SK-N-SH treated with all-trans-retinoic acid at 6 μM for 48 hours (cell line): ENCODE data around the gene RAPH1.

Experiments
- ATAC-seq: fragments of 200-7000 bp; cut with Tn5 transposase; 3 replicates; pipeline ENCODE4 v1.9.1; 2020; ENCODE audit warnings: mild to moderate bottlenecking, moderate library complexity
- ARNTL ChIP-seq: fragments of 450-650 bp; formaldehyde crosslinking; IDR thresholded peaks from 2 replicates; pipeline ENCODE4 v1.5.0; 2020; ENCODE audit warnings: low read depth, mild to moderate bottlenecking, moderate library complexity, borderline replicate concordance
- BACH2 ChIP-seq: fragments of 250-450 bp; sonication (Bioruptor Pico); IDR thresholded peaks from 2 replicates; pipeline ENCODE4 v1.9.0; 2021; ENCODE audit warnings: mild to moderate bottlenecking, borderline replicate concordance
- CSDC2 ChIP-seq: fragments of 250-450 bp; sonication (Bioruptor Pico); IDR thresholded peaks from 2 replicates; pipeline ENCODE4 v1.5.0; 2020; ENCODE audit warnings: mild to moderate bottlenecking, moderate library complexity
- CSRNP3 ChIP-seq: fragments of 250-450 bp; sonication (Bioruptor Pico); IDR thresholded peaks from 2 replicates; pipeline ENCODE4 v1.5.1; 2021; ENCODE audit warnings: mild to moderate bottlenecking, moderate library complexity
- ESRRG ChIP-seq: fragments of 250-450 bp; sonication (Bioruptor Pico); IDR thresholded peaks from 2 replicates; pipeline ENCODE4 v1.6.1; 2021; ENCODE audit warnings: mild to moderate bottlenecking
- GLIS3 ChIP-seq: fragments of 250-450 bp; sonication (Bioruptor Pico); IDR thresholded peaks from 2 replicates; pipeline ENCODE4 v1.5.0; 2020; ENCODE audit warnings: mild to moderate bottlenecking, moderate library complexity
- ISL1 ChIP-seq: fragments of 250-450 bp; sonication (Bioruptor Pico); IDR thresholded peaks from 2 replicates; pipeline ENCODE4 v2.1.2; 2022; ENCODE audit warnings: mild to moderate bottlenecking, moderate library complexity
- OSR1 ChIP-seq: fragments of 250-450 bp; sonication (Bioruptor Pico); IDR thresholded peaks from 2 replicates; pipeline ENCODE4 v1.8.0; 2022; ENCODE audit warnings: moderate library complexity, mild to moderate bottlenecking, inconsistent platforms
- PATZ1 ChIP-seq: fragments of 250-450 bp; sonication (Bioruptor Pico); IDR thresholded peaks from 2 replicates; pipeline ENCODE4 v1.8.0; 2020; ENCODE audit warnings: mild to moderate bottlenecking, moderate library complexity, borderline replicate concordance
- PPARA ChIP-seq: fragments of 250-450 bp; sonication (Bioruptor Pico); IDR thresholded peaks from 2 replicates; pipeline ENCODE4 v1.5.0; 2020; ENCODE audit warnings: mild to moderate bottlenecking, borderline replicate concordance
- RARB ChIP-seq: fragments of 250-450 bp; sonication (Bioruptor Pico); IDR thresholded peaks from 2 replicates; pipeline ENCODE4 v1.8.0; 2021; ENCODE audit warnings: mild to moderate bottlenecking, moderate library complexity
- SNAI2 ChIP-seq: fragments of 250-450 bp; sonication (Bioruptor Pico); IDR thresholded peaks from 2 replicates; pipeline ENCODE4 v1.5.0; 2020; ENCODE audit warnings: mild to moderate bottlenecking, moderate library complexity
- TCF4 ChIP-seq: fragments of 250-450 bp; sonication (Bioruptor Pico); IDR thresholded peaks from 2 replicates; pipeline ENCODE4 v1.8.0; 2021; ENCODE audit warnings: mild to moderate bottlenecking, moderate library complexity, borderline replicate concordance
- TOX ChIP-seq: fragments of 250-450 bp; sonication (Bioruptor Pico); IDR thresholded peaks from 2 replicates; pipeline ENCODE4 v1.8.0; 2021; ENCODE audit warnings: mild to moderate bottlenecking, moderate library complexity, borderline replicate concordance
- ZC3H10 ChIP-seq: fragments of 250-450 bp; sonication (Bioruptor Pico); IDR thresholded peaks from 2 replicates; pipeline ENCODE4 v1.5.1; 2021; ENCODE audit warnings: mild to moderate bottlenecking, moderate library complexity
- ZFP3 ChIP-seq: fragments of 250-450 bp; sonication (Bioruptor Pico); IDR thresholded peaks from 2 replicates; pipeline ENCODE4 v1.5.0; 2020; ENCODE audit warnings: mild to moderate bottlenecking, moderate library complexity
- ZFP30 ChIP-seq: fragments of 450-650 bp; formaldehyde crosslinking; IDR thresholded peaks from 2 replicates; pipeline ENCODE4 v1.5.0; 2022; ENCODE audit warnings: mild to moderate bottlenecking, moderate library complexity
- ZNF565 ChIP-seq: fragments of 450-650 bp; formaldehyde crosslinking; conservative IDR thresholded peaks from 2 replicates; pipeline ENCODE4 v1.5.0; 2020; ENCODE audit warnings: low read depth, mild to moderate bottlenecking, moderate library complexity
- ZNF70 ChIP-seq: fragments of 450-650 bp; formaldehyde crosslinking; IDR thresholded peaks from 2 replicates; pipeline ENCODE4 v1.5.0; 2020; ENCODE audit warnings: mild to moderate bottlenecking, moderate library complexity
- ZNF8 ChIP-seq: fragments of 450-650 bp; formaldehyde crosslinking; IDR thresholded peaks from 2 replicates; pipeline ENCODE4 v1.5.0; 2020; ENCODE audit warnings: mild to moderate bottlenecking, moderate library complexity
- TF ChIP-seq, protein P1 (sequence below): fragments of 250-450 bp; sonication (Bioruptor Pico); IDR thresholded peaks from 2 replicates; pipeline ENCODE4 v1.5.0; 2020; ENCODE audit warnings: mild to moderate bottlenecking, moderate library complexity
- TF ChIP-seq, protein P2 (sequence below): fragments of 250-450 bp; sonication (Bioruptor Pico); IDR thresholded peaks from 2 replicates; pipeline ENCODE4 v1.5.1; 2020; ENCODE audit warnings: low read depth, mild to moderate bottlenecking, moderate library complexity
- TF ChIP-seq, protein P3 (sequence below): fragments of 250-450 bp; sonication (Bioruptor Pico); IDR thresholded peaks from 2 replicates; pipeline ENCODE4 v1.8.0; 2021; ENCODE audit warnings: low read depth, mild to moderate bottlenecking, moderate library complexity, borderline replicate concordance

The RAPH1 gene

GRCh38 chr2:203549406-203549805 is 14.3 kb upstream of the RAPH1 start:
- no peak for ATAC-seq
- TF ChIP-seq TCF4 (CRISPR knock-in tag) (no peak), ZFP3 (CRISPR knock-in tag) (no peak), ZNF70 (CRISPR knock-in tag) (no peak), SNAI2 (CRISPR knock-in tag) (no peak), OSR1 (CRISPR knock-in tag) (no peak), ISL1 (no peak), ESRRG (CRISPR knock-in tag) (no peak), CSRNP3 (CRISPR knock-in tag) (no peak), RARB (no peak), GLIS3 (CRISPR knock-in tag) (no peak), ZNF8 (no peak), TOX (CRISPR knock-in tag) (no peak), CSDC2 (CRISPR knock-in tag) (no peak), PPARA (CRISPR knock-in tag) (no peak), ZC3H10 (no peak), ZFP30 (CRISPR knock-in tag) (no peak), ZNF565 (CRISPR knock-in tag) (no peak), PATZ1 (no peak), ARNTL (CRISPR knock-in tag) (no peak)
- TF ChIP-seq, protein P1, sequence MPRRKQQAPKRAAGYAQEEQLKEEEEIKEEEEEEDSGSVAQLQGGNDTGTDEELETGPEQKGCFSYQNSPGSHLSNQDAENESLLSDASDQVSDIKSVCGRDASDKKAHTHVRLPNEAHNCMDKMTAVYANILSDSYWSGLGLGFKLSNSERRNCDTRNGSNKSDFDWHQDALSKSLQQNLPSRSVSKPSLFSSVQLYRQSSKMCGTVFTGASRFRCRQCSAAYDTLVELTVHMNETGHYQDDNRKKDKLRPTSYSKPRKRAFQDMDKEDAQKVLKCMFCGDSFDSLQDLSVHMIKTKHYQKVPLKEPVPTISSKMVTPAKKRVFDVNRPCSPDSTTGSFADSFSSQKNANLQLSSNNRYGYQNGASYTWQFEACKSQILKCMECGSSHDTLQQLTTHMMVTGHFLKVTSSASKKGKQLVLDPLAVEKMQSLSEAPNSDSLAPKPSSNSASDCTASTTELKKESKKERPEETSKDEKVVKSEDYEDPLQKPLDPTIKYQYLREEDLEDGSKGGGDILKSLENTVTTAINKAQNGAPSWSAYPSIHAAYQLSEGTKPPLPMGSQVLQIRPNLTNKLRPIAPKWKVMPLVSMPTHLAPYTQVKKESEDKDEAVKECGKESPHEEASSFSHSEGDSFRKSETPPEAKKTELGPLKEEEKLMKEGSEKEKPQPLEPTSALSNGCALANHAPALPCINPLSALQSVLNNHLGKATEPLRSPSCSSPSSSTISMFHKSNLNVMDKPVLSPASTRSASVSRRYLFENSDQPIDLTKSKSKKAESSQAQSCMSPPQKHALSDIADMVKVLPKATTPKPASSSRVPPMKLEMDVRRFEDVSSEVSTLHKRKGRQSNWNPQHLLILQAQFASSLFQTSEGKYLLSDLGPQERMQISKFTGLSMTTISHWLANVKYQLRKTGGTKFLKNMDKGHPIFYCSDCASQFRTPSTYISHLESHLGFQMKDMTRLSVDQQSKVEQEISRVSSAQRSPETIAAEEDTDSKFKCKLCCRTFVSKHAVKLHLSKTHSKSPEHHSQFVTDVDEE = no peak

DNA sequence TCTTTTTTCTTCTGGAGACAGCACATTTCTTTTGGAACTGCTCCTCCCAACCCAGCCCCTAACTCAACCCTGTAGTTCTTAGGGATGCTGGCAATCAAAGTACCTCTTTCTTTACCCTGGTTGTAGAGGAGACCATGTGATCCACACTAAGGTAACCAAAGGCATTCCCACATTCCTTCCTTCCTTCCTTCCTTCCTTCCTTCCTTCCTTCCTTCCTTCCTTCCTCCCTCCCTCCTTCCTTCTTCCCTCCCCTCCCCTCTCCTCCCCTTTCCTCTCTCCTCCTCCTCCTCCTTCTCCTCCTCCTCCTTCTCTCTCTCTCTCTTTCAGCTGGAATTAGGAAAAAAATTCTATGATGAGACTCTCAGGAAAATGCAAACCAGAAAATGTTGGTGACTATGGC is 13.8 kb upstream of the RAPH1 start:
- TF ChIP-seq ZNF70 (CRISPR knock-in tag) = no peak
- TF ChIP-seq ISL1 = no peak
- no peak for TF ChIP-seq ZFP30 (CRISPR knock-in tag)
- TF ChIP-seq ARNTL (CRISPR knock-in tag) = no peak
- TF ChIP-seq ZNF8 = no peak
- no peak for ATAC-seq

DNA sequence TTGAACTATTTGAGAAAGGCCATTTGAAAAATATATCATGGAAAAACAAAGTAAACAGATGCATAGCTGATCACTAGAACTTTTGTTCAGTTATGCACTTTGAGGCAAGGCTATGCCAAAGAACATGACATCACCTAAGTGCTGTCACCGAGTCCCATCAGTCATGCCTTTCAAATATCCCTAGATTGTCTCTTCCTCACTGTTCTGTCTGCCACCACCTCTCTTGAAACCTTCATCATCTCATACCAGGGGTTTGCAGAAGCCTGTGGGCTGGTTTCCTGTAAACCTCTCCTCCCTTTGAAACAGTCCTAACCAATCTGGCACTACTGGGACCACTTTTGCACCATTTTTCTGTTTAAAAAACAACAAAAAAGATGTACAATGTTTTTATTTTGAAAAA is 12.3 kb upstream of the RAPH1 start:
- TF ChIP-seq CSRNP3 (CRISPR knock-in tag) (no peak), RARB (no peak), ZNF8 (no peak), GLIS3 (CRISPR knock-in tag) (no peak), ZFP3 (CRISPR knock-in tag) (no peak)
- TF ChIP-seq, protein P2, sequence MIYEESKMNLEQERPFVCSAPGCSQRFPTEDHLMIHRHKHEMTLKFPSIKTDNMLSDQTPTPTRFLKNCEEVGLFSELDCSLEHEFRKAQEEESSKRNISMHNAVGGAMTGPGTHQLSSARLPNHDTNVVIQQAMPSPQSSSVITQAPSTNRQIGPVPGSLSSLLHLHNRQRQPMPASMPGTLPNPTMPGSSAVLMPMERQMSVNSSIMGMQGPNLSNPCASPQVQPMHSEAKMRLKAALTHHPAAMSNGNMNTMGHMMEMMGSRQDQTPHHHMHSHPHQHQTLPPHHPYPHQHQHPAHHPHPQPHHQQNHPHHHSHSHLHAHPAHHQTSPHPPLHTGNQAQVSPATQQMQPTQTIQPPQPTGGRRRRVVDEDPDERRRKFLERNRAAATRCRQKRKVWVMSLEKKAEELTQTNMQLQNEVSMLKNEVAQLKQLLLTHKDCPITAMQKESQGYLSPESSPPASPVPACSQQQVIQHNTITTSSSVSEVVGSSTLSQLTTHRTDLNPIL = no peak
- no peak for ATAC-seq

DNA sequence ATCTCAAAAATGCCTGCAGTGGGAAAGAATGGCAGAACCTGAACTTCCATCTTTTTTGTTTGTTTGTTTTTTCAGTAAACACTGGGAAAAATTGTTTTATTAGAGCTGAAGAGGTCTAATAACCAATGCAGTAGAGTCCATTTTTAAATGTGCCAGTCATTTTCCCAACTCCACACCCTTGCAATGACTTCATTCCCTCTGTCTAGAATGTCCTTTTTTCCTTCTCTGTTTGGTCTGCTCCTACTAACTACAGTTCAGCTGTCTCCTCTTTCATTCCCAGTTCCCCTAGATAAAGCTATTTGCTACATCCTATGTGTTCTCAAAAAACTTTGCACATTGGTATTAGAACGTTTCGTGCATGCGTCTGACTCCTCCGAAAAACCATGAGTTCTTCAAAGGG is 9.3 kb upstream of the RAPH1 start:
- no peak for TF ChIP-seq BACH2 (CRISPR knock-in tag)
- TF ChIP-seq OSR1 (CRISPR knock-in tag) = no peak
- TF ChIP-seq RARB = no peak
- no peak for TF ChIP-seq ISL1
- no peak for TF ChIP-seq PPARA (CRISPR knock-in tag)
- TF ChIP-seq, protein P3, sequence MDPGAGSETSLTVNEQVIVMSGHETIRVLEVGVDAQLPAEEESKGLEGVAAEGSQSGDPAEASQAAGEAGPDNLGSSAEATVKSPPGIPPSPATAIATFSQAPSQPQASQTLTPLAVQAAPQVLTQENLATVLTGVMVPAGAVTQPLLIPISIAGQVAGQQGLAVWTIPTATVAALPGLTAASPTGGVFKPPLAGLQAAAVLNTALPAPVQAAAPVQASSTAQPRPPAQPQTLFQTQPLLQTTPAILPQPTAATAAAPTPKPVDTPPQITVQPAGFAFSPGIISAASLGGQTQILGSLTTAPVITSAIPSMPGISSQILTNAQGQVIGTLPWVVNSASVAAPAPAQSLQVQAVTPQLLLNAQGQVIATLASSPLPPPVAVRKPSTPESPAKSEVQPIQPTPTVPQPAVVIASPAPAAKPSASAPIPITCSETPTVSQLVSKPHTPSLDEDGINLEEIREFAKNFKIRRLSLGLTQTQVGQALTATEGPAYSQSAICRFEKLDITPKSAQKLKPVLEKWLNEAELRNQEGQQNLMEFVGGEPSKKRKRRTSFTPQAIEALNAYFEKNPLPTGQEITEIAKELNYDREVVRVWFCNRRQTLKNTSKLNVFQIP (CRISPR knock-in tag) = no peak
- no peak for TF ChIP-seq CSRNP3 (CRISPR knock-in tag)
- no peak for ATAC-seq
